Stromal cell of bone marrow (primary cell): ENCODE measurements around the gene DHX8.
"Not testable (repeated sequence)": the region's sequence is repeated elsewhere in the genome, so short reads cannot be mapped to it uniquely, and the experiment has no call there.

ENCODE experiments used
- DNase-seq: peaks from one replicate; pipeline ENCODE4 v3.0.0-alpha.2; 2012; ENCODE audit warnings: low read depth

Gene DHX8

DNA sequence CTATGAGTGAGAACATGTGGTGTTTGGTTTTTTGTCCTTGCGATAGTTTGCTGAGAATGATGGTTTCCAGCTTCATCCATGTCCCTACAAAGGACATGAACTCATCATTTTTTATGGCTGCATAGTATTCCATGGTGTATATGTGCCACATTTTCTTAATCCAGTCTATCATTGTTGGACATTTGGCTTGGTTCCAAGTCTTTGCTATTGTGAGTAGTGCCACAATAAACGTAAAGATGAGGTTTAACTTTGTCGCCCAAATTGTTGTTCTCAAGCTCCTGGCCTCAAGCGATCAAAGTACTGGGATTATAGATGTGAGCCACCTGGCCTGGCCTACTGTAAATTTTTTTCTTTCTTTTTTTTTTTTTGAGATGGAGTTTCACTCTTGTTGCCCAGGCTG, 21.2 kb upstream of the DHX8 start:
- not testable (repeated sequence) for DNase-seq

DNA sequence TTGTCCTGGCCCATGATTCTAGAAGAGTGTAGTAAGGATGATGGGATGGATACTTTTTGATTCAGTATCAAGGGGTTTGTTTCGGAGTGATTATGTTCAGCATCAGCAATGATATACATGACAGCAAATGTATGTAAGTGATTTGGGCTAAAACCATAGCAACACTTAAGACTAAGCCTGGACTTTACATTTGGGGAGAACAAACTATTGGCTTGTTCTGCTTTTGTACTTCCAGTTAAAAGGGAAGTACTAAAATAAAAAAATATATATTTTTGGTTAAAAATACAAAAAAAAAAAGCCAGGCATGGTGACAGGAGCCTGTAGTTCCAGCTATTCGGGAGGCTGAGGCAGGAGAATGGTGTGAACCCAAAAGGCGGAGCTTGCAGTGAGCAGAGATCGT, 20.5 kb upstream of the DHX8 start:
- no peak for DNase-seq

DNA sequence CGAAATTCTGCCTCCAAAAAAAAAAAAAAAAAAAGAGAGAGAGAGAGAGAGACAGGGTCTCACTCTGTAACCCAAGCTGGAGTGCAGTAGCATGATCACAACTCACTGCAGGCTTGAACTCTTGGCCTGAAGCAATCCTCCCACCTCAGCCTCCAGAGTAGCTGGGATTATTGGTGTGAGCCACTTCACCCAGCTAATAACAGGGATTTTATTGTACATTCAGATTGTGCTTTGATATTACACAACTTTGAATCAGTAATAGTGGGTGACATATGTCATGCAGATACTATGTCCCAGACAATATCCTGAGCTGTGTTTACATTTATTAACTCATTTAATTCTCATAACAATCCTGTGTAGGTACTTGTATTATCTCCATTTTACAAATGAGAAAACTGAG, 19.7 kb upstream of the DHX8 start:
- no peak for DNase-seq

DNA sequence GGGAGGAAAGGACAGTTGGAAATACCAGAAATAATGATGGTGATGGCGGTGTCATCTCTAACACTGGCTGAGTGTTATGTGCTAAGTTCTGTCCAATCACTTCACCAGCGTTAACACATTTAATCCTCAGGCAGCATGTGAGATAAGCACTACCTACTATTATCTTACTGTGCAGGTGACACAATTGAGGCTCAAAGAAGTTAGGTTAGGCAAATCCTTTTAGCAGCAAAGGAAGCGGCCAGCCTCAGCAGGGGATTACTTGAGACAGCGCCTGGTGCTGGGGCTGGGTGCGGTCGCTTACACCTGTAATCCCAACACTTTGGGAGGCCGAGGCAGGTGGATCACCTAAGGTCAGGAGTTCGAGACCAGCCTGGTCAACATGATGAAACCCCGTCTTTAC, 18.7 kb upstream of the DHX8 start:
- no peak for DNase-seq

DNA sequence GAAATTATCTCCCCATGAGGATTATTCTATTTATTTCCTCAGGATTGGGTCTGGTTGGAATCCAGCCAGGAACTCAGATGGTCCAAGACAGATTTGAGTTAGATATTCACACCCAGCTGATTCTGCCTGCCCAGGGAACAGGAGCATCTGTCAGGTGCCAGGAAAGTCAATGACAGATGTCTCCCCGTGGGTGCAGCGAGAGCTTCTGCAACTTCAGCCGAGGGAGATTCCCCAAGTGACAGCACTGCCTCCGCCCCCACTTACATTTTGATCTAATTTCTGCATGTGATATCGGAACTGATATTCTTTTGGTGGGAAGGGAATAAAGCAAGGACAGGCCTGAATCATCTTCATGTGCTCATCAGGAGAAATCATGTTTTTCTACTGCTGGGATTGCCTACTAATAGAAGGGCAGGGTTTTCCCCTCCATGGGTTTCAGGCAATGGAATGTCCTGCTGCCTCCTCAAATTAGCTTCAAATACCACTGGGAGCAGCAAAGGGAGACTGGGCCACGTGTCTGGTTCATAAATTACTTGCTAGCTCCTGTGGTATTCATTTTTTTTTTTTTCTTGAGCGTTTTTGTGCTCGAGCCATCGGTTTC, 15.7 kb upstream of the DHX8 start:
- peak; percentile 84 for DNase-seq

DNA sequence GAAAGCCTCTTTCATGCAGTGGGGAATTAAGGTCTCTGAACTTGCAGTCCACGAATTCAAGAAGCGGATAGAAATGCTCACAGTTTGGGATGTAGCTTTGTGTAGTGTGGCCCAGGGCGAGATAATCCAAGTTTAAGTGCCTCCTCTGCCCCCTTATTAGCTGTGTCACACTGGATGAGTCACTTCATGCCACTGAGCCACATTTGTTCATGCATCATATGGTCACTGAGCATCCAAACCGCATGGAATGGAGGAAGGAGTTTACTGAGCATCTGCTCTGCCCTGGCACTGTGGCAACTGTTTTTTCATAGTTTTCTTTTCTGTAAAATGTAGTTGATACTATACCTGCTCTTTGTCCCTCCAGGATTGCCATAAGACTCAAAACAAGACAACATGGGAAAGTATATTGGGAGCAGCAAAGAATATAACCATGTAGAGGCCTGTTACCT, 15.1 kb upstream of the DHX8 start:
- DNase-seq, result no peak

DNA sequence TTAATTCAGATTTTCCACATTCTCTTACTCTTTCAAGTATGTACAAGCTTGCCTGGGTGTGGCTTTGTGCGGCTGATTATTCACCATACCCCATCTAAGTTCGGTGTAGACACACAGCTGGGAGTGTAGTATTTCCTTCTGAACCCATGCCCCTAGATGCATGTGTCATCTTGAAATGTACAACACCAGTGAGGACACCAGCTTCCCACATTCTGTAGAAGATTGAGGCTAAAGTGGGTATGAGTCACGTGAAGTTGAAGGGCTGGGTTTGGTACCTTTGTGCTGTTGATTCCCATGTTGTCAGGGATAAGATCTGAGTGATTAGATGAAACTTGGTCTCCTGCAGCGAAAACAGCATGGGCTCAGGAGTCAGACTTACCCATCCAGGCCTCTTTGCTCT, 14.6 kb upstream of the DHX8 start:
- peak; percentile 86 for DNase-seq

DNA sequence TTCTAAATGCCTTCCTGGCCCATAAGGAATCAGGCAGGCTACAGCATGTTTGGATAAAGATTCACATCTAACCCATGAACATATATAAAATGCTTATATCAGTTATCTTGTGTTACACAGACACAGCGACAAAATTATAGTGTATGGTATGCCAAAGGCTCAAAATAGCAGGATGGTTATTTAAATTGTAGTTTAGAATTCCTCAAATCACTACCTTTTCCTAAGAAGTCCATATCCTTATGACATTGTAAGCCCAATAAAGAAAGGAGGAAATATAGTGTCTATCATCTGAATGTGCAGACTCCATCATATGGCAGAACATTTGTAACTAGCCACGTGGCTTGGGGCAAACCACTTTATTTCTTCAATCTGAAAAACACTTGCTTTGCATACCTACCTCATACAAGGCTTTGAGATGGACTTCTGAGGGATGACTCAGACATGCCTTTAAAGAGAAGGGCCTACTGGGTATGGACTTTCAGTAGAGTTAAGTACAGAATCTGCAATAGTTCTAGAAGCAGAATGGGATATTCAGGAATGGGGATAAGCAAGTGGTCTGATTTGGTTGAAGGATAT, 12.1 kb upstream of the DHX8 start:
- no peak for DNase-seq

DNA sequence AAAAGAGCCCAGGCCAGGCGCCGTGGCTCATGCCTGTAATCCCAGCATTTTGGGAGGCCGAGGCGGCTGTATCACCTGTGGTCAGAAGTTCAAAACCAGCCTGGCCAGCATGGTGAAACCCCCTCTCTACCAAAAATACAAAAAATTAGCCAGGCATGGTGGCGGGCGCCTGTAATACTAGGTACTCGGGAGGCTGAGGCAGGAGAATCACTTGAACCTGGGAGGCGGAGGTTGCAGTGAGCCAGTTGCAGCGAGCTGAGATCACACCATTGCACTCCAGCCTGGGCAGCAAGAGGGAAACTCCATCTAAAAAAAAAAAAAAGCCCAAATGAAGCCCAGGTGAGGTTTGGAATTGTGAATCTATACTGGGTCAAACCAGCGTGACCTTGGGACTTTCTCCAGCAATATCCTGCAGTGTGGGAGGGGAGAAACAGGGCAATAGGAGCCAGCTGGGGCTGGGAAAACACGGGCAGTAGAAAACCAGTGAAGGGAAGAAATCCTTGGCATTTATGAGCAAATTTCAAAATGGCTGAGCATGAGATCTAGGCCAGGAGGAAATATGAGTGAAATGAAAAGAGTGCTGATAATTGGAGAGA, 8.2 kb upstream of the DHX8 start:
- no peak for DNase-seq

DNA sequence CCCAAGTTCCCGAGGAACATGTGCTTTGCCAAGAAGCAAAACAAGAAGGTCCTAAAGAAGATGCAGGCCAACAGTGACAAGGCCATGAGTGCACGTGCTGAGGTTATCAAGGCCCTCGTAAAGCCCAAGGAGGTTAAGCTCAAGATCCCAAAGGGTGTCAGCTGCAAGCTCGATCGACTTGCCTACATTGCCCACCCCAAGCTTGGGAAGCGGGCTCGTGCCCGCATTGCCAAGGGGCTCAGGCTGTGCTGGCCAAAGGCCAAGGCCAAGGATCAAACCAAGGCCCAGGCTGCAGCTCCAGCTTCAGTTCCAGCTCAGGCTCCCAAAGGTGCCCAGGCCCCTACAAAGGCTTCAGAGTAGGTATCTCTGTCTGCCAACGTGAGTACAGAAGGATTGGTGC, 7.5 kb upstream of the DHX8 start:
- not testable (repeated sequence) for DNase-seq

DNA sequence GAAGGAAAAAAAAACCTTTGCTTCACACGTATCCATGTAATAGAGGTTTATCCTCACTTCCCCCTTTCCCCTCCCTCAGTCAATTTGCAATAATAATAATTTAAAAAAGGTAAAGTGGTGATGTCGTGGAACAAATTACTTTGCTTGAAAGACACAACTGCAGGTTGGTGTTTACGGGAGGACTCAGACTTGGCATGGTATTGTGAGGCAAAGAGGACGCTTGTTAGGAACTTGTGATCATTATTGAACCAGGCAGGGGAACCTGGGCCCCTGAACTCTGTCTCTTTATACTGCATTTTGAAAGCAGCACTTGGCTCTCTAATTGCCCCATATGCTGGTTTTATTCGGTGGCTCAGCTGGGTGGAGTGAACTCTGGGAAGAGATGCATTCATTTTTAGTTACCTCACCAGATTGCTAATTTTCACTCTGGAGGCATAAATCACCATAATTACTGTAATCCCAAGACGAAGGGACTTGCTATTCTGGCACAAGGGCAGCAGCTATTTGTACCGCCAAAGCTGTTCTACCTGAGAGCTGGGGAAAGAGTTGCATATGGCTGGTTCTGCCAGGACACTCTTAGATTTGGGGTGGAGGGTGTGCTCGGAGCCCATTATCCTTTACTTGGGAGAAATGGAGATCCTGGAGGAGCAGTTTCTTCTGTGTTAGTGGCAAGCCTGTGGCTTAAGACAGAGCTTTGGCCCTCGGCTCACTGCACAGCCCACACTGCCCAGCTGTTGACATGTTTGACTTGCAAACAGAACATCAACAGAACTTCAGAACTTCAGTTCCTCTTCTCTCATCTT, 5.7 kb upstream of the DHX8 start:
- DNase-seq, result no peak

DNA sequence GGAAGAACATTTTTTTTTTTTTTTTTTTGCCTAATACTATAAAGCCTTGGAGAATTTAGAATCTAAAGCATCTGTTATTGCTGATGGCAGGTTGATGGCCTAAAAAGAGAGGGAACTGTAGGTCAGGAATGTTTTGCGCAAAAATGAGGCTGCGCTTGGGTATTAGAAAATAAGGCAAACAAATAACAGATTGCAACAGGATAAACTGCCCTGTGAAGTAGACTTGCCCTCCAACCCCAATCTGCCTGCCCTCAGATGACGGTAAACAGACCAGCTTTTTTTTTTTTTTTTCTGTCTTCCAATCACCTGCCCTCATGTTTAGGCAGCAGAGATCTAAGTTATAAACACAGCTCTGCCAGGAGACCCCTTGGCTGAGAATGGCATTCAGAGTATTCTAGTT, 3.8 kb upstream of the DHX8 start:
- no peak for DNase-seq

DNA sequence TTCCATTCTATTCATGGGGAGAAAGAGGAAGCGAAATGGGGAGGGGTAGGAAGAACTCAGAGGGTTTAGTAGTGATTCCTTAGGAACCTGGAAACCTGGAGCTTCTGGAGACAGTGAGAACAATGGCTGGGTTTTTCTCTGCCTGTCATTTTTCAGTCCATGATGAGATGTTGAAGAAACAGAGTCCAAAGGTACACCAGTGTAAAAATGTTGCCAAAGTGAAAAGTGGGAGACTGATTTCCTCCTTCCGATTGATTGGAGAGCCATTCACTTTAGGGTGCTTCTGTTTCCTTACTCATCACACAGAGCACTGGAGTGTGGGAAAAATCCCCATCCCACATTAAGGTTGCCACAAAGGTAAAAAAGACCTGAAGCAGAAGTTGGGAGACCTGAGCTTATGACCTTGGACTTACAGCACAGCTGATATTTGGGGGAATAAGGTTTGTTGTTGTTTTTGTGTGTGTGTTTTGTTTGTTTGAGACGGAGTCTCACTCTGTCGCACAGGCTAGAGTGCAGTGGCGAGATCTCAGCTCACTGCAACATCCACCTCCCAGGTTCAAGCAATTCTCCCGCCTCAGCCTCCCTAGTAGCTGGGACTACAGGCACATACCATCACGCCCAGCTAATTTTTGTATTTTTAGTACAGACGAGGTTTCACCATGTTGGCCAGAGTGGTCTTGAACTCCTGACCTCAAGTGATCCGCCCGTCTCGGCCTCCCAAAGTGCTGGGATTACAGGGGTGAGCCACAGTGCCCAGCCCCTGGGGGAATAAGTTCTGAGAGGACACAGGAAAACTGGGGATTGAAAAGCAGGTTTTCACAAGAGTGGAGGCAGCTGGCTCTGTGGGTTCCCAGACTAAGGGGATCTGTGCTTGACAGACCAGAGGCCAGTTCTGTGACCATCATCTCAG, 1.4 kb upstream of the DHX8 start:
- DNase-seq, result no peak

DNA sequence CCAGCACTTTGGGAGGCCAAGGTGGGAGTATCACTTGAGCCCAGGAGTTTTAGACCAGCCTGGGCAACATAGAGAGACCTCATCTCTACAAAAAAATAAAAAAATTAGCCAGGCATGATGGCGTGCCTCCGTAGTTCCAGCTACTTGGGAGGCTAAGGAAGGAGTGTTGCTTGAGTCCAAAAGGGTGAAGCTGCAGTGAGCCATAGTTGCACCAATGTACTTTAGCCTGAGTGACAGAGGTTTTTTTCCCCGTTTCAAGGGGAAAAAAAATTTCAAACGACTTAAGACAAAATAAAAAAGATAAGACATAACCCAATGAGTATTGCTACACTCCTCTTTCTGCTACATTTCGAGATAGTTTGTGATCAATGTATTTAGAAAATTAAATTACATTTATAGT, 6.8 kb downstream of the DHX8 start:
- DNase-seq, result no peak

DNA sequence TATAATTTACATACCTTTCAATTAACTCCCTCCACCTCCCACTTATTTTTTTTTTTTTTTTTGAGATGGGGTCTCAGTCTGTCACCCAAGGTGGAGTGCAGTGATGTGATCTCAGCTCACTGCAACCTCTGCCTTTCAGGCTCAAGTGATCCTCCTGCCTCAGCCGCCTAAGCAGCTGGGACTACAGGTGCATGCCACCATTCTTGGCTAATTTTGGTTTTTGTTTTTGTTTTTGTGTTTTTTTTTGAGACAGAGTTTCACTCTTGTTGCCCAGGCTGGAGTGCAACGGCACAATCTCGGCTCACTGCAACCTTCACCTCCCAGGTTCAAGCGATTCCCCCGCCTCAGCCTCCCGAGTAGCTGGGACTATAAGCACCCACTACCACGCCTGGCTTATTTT, 25.7 kb downstream of the DHX8 start:
- not testable (repeated sequence) for DNase-seq

DNA sequence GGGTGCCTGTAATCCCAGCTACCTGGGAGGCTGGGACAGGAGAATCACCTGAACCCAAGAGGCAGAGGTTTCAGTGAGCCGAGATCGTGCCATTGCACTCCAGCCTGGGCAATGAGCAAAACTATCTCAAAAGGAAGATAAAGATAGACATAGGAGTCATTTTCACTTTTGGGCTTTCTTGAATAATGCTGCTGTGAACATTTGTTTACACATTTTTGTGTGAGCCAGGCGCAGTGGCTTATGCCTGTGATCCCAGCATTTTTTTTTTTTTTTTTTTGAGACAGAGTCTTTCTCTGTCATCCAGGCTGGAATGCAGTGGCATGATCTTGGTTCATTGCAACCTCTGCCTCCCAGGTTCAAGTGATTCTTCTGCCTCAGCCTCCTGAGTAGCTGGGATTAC, 27.4 kb downstream of the DHX8 start:
- not testable (repeated sequence) for DNase-seq

DNA sequence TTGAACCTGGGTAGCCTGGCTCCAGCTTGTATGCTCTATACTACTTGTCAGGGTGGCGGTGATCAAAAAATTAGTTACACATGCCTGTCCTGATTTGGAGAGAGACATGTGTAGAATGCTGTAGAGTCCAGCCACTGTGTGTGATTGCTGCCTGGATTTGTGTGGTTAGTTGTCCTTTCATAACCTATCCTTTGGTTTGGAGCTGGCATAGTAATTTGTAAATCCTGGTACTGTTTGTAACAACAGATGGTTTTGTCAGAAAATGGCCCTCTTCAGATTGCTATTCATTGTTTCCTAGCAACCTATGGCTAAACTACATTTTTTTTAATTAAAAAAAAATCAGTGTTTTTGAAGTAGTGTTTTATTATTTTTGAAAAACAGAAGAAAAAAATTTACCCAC, 31.9 kb downstream of the DHX8 start:
- DNase-seq, result no peak

DNA sequence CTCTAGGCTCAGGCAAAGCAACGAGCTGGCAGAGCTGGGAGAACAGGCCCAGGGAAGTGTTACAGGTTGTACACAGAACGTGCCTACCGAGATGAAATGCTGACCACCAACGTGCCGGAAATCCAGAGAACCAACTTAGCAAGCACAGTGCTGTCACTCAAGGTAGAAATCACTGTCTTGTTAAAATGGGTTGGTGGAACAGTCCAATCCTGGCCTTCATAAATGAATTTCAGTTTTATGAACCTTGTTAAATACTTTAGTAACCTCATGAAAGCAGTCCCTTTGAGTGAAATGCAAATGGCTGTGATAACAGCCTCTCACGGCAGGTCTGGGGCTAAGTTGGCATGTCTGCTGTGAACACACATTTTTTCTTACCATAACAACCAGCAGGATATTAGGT, 33.4 kb downstream of the DHX8 start:
- peak; percentile 20 for DNase-seq

DNA sequence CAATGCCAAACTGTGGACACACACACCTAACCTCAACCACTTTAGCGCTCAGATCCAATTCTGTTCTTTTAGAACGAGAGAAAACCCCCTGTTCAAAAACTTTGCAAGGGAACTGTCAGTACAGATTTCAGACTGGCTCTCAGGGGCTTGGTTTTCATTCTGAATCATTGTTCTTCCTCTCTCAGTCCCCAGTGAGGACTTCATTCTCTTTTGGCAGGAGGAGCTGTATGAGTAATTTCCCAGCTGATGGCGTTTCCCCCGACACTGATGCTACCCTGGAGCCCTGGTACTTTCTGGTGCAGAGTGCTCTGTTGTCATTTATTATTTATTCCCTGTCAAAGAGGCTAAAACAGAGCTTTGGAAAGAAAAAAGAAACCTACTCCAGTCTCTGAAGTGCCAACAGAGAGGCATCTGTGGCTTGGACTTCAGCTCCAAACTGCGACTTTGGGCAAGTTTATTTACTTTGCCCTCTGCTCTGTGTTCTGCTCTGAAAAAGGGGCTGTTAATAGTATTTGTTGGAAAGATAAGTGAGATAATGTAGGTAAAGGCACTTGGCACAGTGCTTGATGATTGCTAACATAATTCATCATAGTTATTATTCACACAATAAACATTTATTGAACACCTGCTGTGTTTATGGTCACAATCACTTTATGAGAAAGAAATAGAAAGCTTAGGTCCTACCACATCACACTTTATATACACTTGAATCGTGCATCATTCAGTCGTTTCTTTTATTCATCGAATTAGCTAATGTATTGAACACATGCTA, 34.0 kb downstream of the DHX8 start:
- DNase-seq, result peak; percentile 84

DNA sequence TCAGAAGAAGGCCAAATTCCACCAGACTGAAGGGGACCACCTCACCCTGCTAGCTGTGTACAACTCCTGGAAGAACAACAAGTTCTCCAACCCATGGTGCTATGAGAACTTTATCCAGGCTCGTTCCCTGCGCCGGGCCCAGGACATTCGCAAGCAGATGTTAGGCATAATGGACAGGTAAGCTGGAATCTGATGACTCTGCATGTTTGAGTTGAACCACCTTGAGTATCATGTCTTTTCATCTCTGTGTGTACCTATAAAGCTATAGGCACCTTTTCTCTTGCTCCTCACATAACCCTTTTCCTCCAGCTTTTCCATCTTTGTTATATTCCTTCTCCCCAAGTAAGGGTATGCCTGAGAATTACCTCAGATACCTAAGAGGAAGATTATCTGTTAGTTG, 37.6 kb downstream of the DHX8 start:
- DNase-seq, result no peak

DNA sequence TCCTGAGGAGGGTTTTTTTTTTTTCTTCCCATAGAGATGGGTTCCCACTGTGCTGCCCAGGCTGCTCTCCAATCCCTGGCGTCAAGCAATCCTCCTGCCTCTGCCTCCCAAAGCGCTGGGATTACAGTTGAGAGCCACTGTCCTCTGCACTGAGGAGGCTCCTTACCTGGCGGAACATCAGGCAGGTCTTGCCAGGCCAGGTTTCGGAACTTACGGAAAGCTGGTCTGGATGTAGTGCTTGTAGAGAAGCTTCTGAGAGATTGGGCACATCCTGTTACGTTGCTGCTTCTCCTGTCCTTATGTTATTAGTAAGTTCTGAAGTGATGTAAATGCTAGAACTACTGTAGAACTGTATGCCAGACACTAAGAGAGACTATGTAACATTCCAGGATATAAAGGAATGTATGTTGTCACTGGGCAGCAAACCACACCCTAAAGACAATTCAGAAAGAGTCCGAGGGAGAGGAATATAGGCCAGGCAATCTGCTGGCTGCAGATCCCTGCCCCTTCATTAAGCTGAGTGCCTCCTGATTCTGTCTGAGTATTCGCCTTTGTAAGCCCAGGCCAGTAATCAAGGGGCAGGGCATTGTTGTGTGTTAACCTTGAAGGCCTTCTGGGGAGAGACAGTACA, 41.3 kb downstream of the DHX8 start:
- no peak for DNase-seq
